Liver (tissue), 3 donors: Measurements from ENCODE around the gene MRRF.
"Not testable (repeated sequence)": the region's sequence is repeated elsewhere in the genome, so short reads cannot be mapped to it uniquely, and the experiment has no call there.

Experiments
- EGR1 ChIP-seq, 2 donors: IDR thresholded peaks; 2 replicates each; pipeline ENCODE4 v1.6.1; 2016 to 2018; ENCODE audit warnings: antibody characterized with exemption in 2 of 2, low read depth in 2 of 2
- GABPA ChIP-seq, 2 donors: IDR thresholded peaks in 1 of 2; conservative IDR thresholded peaks in 1 of 2; 2 replicates each; pipeline ENCODE4 v1.6.1; 2016; ENCODE audit warnings: antibody characterized with exemption in 2 of 2, mild to moderate bottlenecking in 1 of 2, moderate library complexity in 1 of 2
- RAD21 ChIP-seq, 2 donors: IDR thresholded peaks; 2 replicates each; pipeline ENCODE4 v1.6.1; 2016; ENCODE audit warnings: antibody characterized with exemption in 2 of 2, mild to moderate bottlenecking in 2 of 2
- SP1 ChIP-seq: IDR thresholded peaks from 2 replicates; pipeline ENCODE4 v1.6.1; 2018; ENCODE audit warnings: antibody characterized with exemption, mild to moderate bottlenecking
- TAF1 ChIP-seq: conservative IDR thresholded peaks from 2 replicates; pipeline ENCODE4 v1.6.1; 2016; ENCODE audit warnings: antibody characterized with exemption, mild to moderate bottlenecking
- YY1 ChIP-seq: IDR thresholded peaks from 2 replicates; pipeline ENCODE4 v1.6.1; 2016; ENCODE audit warnings: antibody characterized with exemption, mild to moderate bottlenecking
- TF ChIP-seq, protein P1 (sequence below): IDR thresholded peaks from 2 replicates; pipeline ENCODE4 v1.6.1; 2016; ENCODE audit warnings: antibody characterized with exemption
- TF ChIP-seq, protein P2 (sequence below): fragments of 150-350 bp; IDR thresholded peaks from 2 replicates; pipeline ENCODE4 v1.5.1; 2017; ENCODE audit warnings: improper control_type of control experiment, low read depth, low read length; ENCODE audit not compliant: missing input control
- donor health status: healthy.
- donor health status: healthy.

DNA sequence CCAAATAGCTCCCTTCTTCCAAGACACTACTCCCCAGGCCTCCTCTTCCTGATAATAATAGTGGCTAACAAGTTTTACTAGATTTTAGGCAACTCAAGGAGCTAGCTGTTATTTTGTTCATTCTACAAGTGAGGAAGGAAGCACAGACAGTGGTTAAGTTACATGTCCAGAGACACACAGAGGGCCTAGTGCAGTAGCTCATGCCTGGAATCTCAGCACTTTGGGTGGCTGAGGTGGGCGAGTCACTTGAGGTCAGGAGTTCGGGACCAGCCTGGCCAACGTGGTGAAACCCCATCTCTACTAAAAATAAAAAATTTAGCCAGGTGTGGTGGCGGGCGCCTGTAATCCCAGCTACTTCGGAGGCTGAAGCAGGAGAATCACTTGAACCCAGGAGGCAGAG, 65.8 kb downstream of the MRRF start:
- TF ChIP-seq, protein P1, sequence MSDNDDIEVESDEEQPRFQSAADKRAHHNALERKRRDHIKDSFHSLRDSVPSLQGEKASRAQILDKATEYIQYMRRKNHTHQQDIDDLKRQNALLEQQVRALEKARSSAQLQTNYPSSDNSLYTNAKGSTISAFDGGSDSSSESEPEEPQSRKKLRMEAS = not testable (repeated sequence)
- TF ChIP-seq, protein P2, sequence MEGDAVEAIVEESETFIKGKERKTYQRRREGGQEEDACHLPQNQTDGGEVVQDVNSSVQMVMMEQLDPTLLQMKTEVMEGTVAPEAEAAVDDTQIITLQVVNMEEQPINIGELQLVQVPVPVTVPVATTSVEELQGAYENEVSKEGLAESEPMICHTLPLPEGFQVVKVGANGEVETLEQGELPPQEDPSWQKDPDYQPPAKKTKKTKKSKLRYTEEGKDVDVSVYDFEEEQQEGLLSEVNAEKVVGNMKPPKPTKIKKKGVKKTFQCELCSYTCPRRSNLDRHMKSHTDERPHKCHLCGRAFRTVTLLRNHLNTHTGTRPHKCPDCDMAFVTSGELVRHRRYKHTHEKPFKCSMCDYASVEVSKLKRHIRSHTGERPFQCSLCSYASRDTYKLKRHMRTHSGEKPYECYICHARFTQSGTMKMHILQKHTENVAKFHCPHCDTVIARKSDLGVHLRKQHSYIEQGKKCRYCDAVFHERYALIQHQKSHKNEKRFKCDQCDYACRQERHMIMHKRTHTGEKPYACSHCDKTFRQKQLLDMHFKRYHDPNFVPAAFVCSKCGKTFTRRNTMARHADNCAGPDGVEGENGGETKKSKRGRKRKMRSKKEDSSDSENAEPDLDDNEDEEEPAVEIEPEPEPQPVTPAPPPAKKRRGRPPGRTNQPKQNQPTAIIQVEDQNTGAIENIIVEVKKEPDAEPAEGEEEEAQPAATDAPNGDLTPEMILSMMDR = not testable (repeated sequence)
- not testable (repeated sequence) for TF ChIP-seq YY1; TAF1; SP1; GABPA (IDR thresholded peaks at IDR 0.05 in 1 of 2, conservative IDR thresholded peaks at IDR 0.05 in 1 of 2); RAD21 (IDR thresholded peaks at IDR 0.05); EGR1 (IDR thresholded peaks at IDR 0.05; ENCODE audit: low read depth in 2 of 2)
